GM12878 (cell line): ENCODE data around the gene FAM118B. TPM values are rescaled to one million over a fixed set of nuclear protein-coding genes. Genes with fewer than 3 reads are reported as not detected.
A peak's percentile ranks its signal among the peaks of the same experiment; 100 is the strongest.

Experiments used
- IRF4 ChIP-seq: IDR thresholded peaks from 2 replicates; pipeline ENCODE4 v1.6.1; 2011; ENCODE audit warnings: low read depth, low read length
- KAT2A ChIP-seq: conservative IDR thresholded peaks from 2 replicates; pipeline ENCODE4 v1.6.1; 2011; ENCODE audit warnings: low read depth, low read length; ENCODE audit not compliant: control insufficient read depth
- NFXL1 ChIP-seq: fragments of 450-650 bp; IDR thresholded peaks from 2 replicates; pipeline ENCODE4 v1.6.1; 2017; ENCODE audit warnings: antibody characterized with exemption, mild to moderate bottlenecking, borderline replicate concordance
- NRF1 ChIP-seq: conservative IDR thresholded peaks from 2 replicates; pipeline ENCODE4 v1.6.1; 2011; ENCODE audit warnings: mild to moderate bottlenecking, low read depth, low read length, improper control_type of control experiment
- PAX8 ChIP-seq: fragments of 450-650 bp; IDR thresholded peaks from 2 replicates; pipeline ENCODE4 v1.6.1; 2017; ENCODE audit warnings: mild to moderate bottlenecking, moderate library complexity
- RBBP5 ChIP-seq: fragments of 200-600 bp; sonication (generic); conservative IDR thresholded peaks from 2 replicates; pipeline ENCODE4 v1.6.1; 2016
- RFX5 ChIP-seq: IDR thresholded peaks from 2 replicates; pipeline ENCODE4 v1.6.1; 2011; ENCODE audit warnings: low read depth, low read length, improper control_type of control experiment
- STAT1 ChIP-seq: fragments of 450-650 bp; conservative IDR thresholded peaks from 2 replicates; pipeline ENCODE4 v1.6.1; 2014; ENCODE audit warnings: antibody characterized with exemption, mild to moderate bottlenecking
- TCF3 ChIP-seq: IDR thresholded peaks from 2 replicates; pipeline ENCODE4 v1.6.1; 2012; ENCODE audit warnings: low read depth, mild to moderate bottlenecking, low read length, borderline replicate concordance; ENCODE audit not compliant: insufficient read depth
- ZNF274 ChIP-seq: IDR thresholded peaks from one replicate; pipeline ENCODE4 v1.8.0; 2011; ENCODE audit not compliant: insufficient read length, insufficient read depth
- ZSCAN29 ChIP-seq: fragments of 450-650 bp; IDR thresholded peaks from 2 replicates; pipeline ENCODE4 v1.6.1; 2017; ENCODE audit warnings: mild to moderate bottlenecking, moderate library complexity
- polyA plus RNA-seq, 11 experiments: library from polyadenylated mRNA; depleted of rRNA in 4 of 11; unstranded in 6 of 11; stranded (reverse) in 5 of 11; fragments of >200 nt; fragmentation: Nextera tagmentation in 4 of 11; fragmentation: Illumina TruSeq in 1 of 11; extraction: Ambion mirVana in 4 of 11; extraction: Trizol in 1 of 11; gene quantifications; 1 replicate in 1 of 11; 2 replicates in 10 of 11; pipeline versions ENCODE4 v1.2.1 to v1.2.3, GENCODE V29; 2011 to 2016; ENCODE audit warnings: inconsistent platforms in 2 of 11, missing spikeins in 2 of 11, low read depth in 1 of 11
- total RNA-seq, 4 experiments: library from RNA; depleted of rRNA in 3 of 4; stranded (reverse); fragments of >200 nt in 3 of 4; fragmentation: Illumina TruSeq in 1 of 4; extraction: Trizol in 1 of 4; gene quantifications; 2 replicates each; pipeline versions ENCODE4 v1.2.1 to v1.2.3, GENCODE V29; 2013 to 2021
- TF ChIP-seq, protein P1 (sequence below): fragments of 450-650 bp; IDR thresholded peaks from 2 replicates; pipeline ENCODE4 v1.6.1; 2018; ENCODE audit warnings: borderline replicate concordance, mild to moderate bottlenecking; ENCODE audit not compliant: partially characterized antibody
- TF ChIP-seq, protein P2 (sequence below): IDR thresholded peaks from 2 replicates; pipeline ENCODE4 v1.6.1; 2011; ENCODE audit warnings: borderline replicate concordance, low read depth, mild to moderate bottlenecking, moderate library complexity, mixed read lengths, low read length; ENCODE audit not compliant: insufficient read depth; ENCODE audit errors: extremely low read length
- TF ChIP-seq, protein P3 (sequence below): fragments of 450-650 bp; IDR thresholded peaks from 2 replicates; pipeline ENCODE4 v1.6.1; 2018; ENCODE audit warnings: mild to moderate bottlenecking, low read depth, moderate library complexity; ENCODE audit not compliant: partially characterized antibody
- TF ChIP-seq, protein P4 (sequence below): fragments of 450-650 bp; formaldehyde crosslinking; IDR thresholded peaks from 2 replicates; pipeline ENCODE4 v1.4.0; 2022; ENCODE audit warnings: mild to moderate bottlenecking, moderate library complexity
- TF ChIP-seq, protein P5 (sequence below): fragments of 450-650 bp; IDR thresholded peaks from 2 replicates; pipeline ENCODE4 v1.6.1; 2016; ENCODE audit warnings: mild to moderate bottlenecking, moderate library complexity, borderline replicate concordance

The FAM118B gene
- total and polyA plus RNA-seq, 10 of the 15 experiments (the other 5 are each of a cell fraction or from before 2014, with no cell fraction given) = 12.8 to 29.7 (median 16.5) TPM

DNA sequence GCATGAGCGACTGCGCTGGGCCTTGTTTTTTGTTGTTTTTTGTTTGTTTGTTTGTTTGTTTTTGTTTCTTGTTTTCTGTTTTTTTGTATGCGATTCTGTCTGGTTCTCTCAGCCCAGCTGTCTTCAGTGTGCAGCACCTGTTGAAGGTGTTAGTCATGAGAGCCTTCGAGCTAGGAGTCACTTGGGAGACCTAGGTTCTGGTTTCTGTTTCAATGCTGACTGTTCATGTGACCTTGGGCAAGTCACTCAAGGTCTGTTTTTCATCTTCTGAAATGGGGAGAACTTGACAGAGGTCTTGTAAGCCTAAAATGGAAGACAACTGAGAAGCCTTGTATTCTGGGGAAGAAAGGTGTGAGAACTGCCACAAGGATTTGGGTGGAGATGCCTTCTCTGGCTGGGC is 94.1 kb downstream of the FAM118B start (continued):
- TF ChIP-seq, protein P1, sequence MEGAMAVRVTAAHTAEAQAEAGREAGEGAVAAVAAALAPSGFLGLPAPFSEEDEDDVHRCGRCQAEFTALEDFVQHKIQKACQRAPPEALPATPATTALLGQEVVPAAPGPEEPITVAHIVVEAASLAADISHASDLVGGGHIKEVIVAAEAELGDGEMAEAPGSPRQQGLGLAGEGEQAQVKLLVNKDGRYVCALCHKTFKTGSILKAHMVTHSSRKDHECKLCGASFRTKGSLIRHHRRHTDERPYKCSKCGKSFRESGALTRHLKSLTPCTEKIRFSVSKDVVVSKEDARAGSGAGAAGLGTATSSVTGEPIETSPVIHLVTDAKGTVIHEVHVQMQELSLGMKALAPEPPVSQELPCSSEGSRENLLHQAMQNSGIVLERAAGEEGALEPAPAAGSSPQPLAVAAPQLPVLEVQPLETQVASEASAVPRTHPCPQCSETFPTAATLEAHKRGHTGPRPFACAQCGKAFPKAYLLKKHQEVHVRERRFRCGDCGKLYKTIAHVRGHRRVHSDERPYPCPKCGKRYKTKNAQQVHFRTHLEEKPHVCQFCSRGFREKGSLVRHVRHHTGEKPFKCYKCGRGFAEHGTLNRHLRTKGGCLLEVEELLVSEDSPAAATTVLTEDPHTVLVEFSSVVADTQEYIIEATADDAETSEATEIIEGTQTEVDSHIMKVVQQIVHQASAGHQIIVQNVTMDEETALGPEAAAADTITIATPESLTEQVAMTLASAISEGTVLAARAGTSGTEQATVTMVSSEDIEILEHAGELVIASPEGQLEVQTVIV = no peak
- no peak for TF ChIP-seq KAT2A
- TF ChIP-seq, protein P2, sequence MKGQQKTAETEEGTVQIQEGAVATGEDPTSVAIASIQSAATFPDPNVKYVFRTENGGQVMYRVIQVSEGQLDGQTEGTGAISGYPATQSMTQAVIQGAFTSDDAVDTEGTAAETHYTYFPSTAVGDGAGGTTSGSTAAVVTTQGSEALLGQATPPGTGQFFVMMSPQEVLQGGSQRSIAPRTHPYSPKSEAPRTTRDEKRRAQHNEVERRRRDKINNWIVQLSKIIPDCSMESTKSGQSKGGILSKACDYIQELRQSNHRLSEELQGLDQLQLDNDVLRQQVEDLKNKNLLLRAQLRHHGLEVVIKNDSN = peak; percentile 5
- TF ChIP-seq, protein P3, sequence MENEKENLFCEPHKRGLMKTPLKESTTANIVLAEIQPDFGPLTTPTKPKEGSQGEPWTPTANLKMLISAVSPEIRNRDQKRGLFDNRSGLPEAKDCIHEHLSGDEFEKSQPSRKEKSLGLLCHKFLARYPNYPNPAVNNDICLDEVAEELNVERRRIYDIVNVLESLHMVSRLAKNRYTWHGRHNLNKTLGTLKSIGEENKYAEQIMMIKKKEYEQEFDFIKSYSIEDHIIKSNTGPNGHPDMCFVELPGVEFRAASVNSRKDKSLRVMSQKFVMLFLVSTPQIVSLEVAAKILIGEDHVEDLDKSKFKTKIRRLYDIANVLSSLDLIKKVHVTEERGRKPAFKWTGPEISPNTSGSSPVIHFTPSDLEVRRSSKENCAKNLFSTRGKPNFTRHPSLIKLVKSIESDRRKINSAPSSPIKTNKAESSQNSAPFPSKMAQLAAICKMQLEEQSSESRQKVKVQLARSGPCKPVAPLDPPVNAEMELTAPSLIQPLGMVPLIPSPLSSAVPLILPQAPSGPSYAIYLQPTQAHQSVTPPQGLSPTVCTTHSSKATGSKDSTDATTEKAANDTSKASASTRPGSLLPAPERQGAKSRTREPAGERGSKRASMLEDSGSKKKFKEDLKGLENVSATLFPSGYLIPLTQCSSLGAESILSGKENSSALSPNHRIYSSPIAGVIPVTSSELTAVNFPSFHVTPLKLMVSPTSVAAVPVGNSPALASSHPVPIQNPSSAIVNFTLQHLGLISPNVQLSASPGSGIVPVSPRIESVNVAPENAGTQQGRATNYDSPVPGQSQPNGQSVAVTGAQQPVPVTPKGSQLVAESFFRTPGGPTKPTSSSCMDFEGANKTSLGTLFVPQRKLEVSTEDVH = no peak
- TF ChIP-seq ZSCAN29 = no peak
- TF ChIP-seq, protein P4, sequence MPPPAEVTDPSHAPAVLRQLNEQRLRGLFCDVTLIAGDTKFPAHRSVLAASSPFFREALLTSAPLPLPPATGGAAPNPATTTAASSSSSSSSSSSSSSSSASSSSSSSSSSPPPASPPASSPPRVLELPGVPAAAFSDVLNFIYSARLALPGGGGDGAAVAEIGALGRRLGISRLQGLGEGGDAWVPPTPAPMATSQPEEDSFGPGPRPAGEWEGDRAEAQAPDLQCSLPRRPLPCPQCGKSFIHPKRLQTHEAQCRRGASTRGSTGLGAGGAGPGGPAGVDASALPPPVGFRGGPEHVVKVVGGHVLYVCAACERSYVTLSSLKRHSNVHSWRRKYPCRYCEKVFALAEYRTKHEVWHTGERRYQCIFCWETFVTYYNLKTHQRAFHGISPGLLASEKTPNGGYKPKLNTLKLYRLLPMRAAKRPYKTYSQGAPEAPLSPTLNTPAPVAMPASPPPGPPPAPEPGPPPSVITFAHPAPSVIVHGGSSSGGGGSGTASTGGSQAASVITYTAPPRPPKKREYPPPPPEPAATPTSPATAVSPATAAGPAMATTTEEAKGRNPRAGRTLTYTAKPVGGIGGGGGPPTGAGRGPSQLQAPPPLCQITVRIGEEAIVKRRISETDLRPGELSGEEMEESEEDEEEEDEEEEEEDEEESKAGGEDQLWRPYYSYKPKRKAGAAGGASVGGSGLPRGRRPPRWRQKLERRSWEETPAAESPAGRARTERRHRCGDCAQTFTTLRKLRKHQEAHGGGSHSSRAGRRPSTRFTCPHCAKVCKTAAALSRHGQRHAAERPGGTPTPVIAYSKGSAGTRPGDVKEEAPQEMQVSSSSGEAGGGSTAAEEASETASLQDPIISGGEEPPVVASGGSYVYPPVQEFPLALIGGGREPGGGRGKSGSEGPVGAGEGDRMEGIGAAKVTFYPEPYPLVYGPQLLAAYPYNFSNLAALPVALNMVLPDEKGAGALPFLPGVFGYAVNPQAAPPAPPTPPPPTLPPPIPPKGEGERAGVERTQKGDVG = no peak
- TF ChIP-seq PAX8 = no peak
- TF ChIP-seq RFX5 = no peak
- TF ChIP-seq, protein P5, sequence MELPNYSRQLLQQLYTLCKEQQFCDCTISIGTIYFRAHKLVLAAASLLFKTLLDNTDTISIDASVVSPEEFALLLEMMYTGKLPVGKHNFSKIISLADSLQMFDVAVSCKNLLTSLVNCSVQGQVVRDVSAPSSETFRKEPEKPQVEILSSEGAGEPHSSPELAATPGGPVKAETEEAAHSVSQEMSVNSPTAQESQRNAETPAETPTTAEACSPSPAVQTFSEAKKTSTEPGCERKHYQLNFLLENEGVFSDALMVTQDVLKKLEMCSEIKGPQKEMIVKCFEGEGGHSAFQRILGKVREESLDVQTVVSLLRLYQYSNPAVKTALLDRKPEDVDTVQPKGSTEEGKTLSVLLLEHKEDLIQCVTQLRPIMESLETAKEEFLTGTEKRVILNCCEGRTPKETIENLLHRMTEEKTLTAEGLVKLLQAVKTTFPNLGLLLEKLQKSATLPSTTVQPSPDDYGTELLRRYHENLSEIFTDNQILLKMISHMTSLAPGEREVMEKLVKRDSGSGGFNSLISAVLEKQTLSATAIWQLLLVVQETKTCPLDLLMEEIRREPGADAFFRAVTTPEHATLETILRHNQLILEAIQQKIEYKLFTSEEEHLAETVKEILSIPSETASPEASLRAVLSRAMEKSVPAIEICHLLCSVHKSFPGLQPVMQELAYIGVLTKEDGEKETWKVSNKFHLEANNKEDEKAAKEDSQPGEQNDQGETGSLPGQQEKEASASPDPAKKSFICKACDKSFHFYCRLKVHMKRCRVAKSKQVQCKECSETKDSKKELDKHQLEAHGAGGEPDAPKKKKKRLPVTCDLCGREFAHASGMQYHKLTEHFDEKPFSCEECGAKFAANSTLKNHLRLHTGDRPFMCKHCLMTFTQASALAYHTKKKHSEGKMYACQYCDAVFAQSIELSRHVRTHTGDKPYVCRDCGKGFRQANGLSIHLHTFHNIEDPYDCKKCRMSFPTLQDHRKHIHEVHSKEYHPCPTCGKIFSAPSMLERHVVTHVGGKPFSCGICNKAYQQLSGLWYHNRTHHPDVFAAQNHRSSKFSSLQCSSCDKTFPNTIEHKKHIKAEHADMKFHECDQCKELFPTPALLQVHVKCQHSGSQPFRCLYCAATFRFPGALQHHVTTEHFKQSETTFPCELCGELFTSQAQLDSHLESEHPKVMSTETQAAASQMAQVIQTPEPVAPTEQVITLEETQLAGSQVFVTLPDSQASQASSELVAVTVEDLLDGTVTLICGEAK = no peak
- no peak for TF ChIP-seq ZNF274
- TF ChIP-seq NRF1 = no peak
- no peak for TF ChIP-seq NFXL1
- TF ChIP-seq IRF4 = no peak
- no peak for TF ChIP-seq STAT1
- no peak for TF ChIP-seq RBBP5
- TF ChIP-seq TCF3 = peak; percentile 56; the same call in 1 of the 2 replicates
